ENCODE data around the gene PHETA1.

Gene PHETA1

DNA sequence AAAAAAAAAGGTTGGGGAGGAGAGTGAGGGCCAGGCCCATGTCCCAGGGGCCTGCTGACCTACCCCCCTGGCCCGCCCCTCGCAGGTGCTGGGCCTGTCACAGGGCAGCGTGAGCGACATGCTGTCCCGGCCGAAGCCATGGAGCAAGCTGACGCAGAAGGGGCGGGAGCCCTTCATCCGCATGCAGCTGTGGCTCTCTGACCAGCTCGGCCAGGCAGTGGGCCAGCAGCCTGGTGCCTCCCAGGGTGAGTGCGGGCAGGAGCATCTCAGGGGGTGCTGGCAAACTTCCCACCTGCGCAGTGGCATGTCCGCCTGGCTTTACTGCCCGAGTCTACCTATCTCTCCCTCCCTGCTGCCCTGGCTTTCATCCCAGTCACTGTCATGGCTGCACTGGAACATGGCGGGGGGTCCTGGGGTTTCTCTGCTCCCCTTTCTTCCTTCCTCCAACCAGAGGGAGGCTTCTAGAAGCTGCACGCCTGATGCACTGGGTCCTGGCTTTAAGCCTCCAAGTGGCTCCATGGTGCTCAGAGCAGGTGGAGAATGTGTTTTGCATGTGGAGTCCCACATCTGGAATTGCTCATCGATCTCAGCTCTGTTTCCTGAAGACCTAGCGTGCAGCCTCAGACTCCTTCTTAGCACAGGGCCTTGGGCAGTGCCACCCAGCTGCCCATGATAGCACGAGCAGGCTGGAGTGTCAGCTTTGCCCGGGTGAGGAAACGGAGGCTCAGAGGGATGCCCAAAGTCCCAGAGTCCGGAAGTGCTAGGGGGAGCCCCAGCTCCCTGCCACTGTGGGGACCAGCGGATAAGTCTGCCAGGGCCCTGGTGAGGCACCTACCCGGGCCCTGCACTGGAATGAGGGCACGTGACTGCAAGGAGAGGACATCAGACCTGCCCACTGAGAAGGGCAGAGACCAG lies 46.3 kb downstream of the PHETA1 start:
- DNase-seq (ENCODE audit: low read depth, low spot score) = no peak

GRCh38 chr12:111321317-111321716 lies 47.6 kb downstream of the PHETA1 start:
- DNase-seq (ENCODE audit: low read depth, low spot score) = no peak

DNA sequence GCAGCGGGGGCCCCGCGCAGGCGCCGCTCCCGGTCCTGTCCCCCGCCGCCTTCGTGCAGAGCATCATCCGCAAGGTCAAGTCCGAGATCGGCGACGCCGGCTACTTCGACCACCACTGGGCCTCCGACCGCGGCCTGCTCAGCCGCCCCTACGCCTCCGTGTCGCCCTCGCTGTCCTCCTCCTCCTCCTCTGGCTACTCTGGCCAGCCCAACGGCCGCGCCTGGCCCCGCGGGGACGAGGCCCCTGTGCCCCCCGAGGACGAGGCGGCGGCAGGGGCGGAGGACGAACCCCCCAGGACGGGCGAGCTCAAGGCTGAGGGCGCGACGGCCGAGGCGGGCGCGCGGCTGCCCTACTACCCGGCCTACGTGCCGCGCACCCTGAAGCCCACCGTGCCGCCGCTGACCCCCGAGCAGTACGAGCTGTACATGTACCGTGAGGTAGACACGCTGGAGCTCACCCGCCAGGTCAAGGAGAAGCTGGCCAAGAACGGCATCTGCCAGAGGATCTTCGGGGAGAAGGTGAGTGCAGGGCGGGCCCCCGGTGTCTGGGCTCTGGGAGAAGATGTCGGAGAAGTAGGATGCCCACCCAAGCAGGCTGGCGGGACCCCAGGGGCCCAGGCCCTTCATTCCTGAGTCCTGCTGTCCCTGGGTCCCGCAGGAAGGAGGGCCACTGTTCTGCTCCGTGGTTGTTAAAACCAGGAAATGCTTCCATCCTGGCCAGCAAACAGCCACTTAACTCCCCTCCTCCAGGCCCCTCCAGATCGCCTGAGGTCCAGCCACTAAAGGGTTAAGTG lies 48.4 kb downstream of the PHETA1 start:
- DNase-seq (ENCODE audit: low read depth, low spot score) = no peak

DNA sequence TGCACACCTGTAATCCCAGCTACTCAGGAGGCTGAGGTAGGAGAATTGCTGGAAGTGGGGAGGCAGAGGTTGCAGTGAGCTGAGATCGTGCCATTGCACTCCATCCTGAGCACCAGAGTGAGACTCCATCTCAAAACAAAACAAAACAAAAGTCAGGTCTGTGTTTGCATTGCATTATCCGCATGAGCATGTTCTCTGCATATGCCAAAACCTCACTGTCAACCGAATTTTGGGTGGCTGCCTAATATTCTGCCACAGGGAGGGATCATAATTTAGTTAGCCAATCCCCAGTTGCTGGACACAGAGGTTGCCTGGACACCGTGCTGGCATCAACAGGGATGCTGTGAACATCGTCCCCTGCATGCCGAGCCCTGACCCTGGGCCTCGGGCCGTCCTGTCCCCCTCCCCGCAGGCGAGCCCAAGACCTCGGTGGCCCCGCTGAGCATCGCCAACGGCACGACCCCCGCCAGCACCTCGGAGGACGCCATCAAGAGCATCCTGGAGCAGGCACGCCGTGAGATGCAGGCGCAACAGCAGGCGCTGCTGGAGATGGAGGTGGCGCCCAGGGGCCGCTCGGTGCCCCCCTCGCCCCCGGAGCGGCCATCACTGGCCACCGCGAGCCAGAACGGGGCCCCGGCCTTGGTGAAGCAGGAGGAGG lies 49.2 kb downstream of the PHETA1 start:
- no peak for DNase-seq (ENCODE audit: low read depth, low spot score)

DNA sequence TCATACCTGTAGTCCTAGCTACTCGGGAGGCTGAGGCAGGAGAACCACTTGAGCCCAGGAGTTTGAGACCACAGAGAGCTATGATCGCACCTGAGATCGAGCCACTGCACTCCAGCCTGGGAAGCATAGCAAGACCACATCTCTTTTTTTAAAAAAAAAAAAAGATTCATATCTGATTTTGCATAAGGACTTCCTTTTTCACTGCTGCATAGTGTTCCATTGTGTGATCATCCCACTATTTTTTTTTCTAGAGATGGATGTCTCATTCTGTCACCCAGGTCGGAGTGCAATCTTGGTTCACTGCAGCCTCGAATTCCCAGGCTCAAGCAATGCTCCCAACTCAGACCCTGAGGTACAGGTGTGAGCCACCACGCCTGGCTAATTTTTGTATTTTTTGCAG lies 50.4 kb downstream of the PHETA1 start:
- no peak for DNase-seq (ENCODE audit: low read depth, low spot score)

- no peak for DNase-seq (ENCODE audit: low read depth, low spot score)
Measured at GRCh38 chr12:111316671-111317070, 52.2 kb downstream of the PHETA1 start.

DNA sequence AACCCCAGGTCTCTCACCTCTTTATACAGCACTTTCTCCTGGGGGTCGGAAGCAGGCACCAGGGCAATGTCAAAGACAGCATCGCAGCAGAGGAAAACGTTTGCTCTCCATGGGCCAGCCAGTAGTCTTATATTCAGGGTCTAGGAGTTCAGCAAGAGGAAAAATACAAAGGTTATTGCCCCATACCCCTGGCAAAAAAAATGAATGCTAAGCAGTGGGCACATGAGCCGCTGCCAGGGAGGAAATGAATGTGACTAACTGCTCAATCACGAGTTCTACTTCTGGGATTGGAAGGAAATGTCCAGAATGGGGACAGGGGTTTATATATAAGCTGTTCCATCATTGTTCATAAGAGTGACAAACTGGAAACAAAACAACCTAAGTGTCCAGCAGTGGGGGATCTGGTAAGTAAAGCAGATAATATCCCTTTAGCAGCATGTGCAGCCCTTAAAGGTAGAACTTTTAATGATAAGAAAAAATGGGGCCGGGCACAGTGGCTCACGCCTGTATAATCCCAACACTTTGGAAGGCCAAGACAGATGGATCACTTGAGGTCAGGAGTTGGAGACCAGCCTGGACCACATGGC lies 53.8 kb downstream of the PHETA1 start:
- DNase-seq (ENCODE audit: low read depth, low spot score) = no peak

- peak; percentile 57 for DNase-seq (ENCODE audit: low read depth, low spot score)
Measured at GRCh38 chr12:111313833-111314259, 55.0 kb downstream of the PHETA1 start.

DNA sequence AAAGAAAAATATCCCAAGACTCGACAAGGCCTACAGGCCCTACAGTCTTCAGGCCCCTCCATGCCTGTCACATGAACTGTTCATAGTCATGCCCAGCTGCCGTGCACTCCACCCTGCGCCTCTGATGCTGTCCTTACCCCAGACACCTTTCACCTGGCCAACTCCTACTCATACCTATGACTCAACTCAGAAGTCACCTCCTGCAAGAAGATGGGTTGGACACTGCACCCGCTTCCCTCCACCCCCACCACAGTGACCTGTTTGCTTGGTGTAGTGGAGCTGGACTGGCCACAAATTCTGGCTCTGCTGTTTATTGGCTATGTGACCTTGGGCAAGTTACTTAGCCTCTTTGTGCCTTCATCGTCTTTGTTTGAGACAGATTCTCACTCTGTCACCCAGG lies 56.2 kb downstream of the PHETA1 start:
- no peak for DNase-seq (ENCODE audit: low read depth, low spot score)

DNA sequence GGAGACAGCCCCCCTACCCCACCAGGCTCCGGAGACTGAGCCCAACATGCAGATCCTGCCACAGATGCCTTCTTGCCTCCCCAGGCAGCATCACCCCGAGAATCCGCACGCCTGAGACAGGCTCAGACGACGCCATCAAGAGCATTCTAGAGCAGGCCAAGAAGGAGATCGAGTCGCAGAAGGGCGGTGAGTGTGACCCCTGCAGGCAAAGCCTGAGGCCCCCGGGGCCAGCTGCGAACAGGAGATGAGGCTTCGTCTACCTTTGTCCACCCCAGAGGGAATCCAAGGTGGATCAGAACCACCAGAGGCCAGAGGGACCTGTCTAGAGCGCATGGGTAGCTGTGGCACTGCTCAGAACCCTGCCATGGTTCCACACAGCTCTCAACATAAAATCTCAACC lies 56.9 kb downstream of the PHETA1 start:
- no peak for DNase-seq (ENCODE audit: low read depth, low spot score)

DNA sequence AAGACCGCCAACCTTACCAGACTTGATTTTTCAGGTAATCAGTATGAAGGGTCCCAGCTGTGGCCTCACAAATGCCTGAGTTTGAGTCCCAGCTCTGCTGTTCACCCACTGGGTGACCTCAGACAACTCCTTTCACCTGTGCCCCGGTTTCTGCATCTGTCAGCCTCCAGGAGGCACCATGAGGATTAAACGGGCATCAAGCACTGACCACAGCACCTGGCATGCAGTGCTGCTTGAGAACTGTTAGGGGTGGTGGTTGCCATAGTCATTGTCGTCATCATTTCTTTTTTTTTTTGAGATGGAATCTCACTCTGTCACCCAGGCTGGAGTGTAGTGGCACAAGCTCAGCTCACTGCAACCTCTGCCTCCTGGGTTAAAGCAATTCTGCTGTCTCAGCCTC lies 57.9 kb downstream of the PHETA1 start:
- no peak for DNase-seq (ENCODE audit: low read depth, low spot score)

Data from activated CD4-positive, CD25-positive, alpha-beta regulatory T cell treated with anti-CD3 and anti-CD28 coated beads, Interleukin-2, amount 50 U/mL, for 16 hours (primary cell).